Subcutaneous adipose tissue (tissue), 4 donors: Measurements from ENCODE around the gene RHOF. TPM values are rescaled to one million over a fixed set of nuclear protein-coding genes. Genes with fewer than 3 reads are reported as not detected.

Source experiments
- total RNA-seq, 4 donors: library from RNA; depleted of rRNA; stranded (reverse); fragments of >200 nt; gene quantifications; one replicate each; pipeline ENCODE4 v1.1.0, GENCODE V29; 2016
- TF ChIP-seq, protein P1 (sequence below): fragments of 450-650 bp; IDR thresholded peaks from one replicate; pipeline ENCODE4 v1.5.1; 2016; ENCODE audit warnings: low read depth, mild to moderate bottlenecking, control low read depth, antibody characterized with exemption, moderate library complexity

Gene RHOF
- total RNA-seq, 4 donors from 2014 or later: 1.6 to 17.0 (median 11.4) TPM

DNA sequence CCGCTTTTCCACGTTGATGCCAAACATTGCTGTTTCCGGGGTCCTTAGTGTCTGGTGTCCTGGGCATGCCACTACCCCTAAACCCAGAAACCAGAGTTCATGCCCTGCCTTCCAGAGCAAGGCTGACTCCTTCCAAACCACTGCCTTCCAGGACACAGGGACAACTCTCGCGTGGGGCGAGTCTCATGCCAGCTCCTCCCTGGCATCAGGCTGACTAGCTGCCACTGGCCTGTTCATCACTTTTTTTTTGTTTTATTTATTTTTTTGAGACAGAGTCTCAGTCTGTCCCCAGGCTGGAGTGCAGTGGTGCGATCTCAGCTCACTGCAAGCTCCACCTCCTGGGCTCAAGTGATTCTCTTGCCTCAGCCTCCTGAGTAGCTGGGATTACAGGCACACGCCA lies 15.1 kb upstream of the RHOF start:
- TF ChIP-seq, protein P1, sequence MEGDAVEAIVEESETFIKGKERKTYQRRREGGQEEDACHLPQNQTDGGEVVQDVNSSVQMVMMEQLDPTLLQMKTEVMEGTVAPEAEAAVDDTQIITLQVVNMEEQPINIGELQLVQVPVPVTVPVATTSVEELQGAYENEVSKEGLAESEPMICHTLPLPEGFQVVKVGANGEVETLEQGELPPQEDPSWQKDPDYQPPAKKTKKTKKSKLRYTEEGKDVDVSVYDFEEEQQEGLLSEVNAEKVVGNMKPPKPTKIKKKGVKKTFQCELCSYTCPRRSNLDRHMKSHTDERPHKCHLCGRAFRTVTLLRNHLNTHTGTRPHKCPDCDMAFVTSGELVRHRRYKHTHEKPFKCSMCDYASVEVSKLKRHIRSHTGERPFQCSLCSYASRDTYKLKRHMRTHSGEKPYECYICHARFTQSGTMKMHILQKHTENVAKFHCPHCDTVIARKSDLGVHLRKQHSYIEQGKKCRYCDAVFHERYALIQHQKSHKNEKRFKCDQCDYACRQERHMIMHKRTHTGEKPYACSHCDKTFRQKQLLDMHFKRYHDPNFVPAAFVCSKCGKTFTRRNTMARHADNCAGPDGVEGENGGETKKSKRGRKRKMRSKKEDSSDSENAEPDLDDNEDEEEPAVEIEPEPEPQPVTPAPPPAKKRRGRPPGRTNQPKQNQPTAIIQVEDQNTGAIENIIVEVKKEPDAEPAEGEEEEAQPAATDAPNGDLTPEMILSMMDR: no peak

DNA sequence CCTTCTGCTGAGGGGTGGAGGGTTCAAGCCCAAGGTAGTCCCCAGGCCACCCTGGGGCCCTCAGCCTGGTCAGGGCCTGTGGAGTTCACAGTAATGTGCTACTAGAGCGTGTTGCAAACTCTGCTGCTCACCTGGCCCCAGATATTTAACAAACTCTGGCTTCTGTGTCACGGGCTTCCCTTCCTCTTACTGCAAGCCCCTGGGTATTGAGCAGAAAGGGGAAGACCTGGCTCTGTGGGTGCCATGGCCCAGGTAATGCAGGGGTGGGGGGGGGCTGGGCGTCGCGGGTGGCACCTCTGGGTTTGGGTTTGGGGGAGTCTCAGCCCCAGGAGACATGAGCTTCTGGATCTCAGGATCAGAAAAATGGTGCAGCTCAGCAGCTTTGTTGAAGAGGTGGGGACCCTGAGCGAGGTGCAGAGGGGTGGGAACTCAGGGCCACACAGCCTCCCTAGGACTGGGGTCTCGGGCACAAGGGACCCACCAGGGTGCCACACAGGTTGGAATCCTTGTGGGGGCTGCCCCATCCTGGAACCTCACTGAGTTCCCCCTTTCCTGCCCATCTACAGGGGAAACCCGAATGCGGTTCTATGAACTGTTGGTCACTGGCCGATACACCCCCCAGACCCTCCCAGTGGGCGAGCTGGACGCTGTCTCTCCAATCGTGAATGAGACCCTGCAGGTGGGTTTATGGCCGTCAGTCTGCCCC lies 14.3 kb upstream of the RHOF start:
- TF ChIP-seq, protein P1: no peak

DNA sequence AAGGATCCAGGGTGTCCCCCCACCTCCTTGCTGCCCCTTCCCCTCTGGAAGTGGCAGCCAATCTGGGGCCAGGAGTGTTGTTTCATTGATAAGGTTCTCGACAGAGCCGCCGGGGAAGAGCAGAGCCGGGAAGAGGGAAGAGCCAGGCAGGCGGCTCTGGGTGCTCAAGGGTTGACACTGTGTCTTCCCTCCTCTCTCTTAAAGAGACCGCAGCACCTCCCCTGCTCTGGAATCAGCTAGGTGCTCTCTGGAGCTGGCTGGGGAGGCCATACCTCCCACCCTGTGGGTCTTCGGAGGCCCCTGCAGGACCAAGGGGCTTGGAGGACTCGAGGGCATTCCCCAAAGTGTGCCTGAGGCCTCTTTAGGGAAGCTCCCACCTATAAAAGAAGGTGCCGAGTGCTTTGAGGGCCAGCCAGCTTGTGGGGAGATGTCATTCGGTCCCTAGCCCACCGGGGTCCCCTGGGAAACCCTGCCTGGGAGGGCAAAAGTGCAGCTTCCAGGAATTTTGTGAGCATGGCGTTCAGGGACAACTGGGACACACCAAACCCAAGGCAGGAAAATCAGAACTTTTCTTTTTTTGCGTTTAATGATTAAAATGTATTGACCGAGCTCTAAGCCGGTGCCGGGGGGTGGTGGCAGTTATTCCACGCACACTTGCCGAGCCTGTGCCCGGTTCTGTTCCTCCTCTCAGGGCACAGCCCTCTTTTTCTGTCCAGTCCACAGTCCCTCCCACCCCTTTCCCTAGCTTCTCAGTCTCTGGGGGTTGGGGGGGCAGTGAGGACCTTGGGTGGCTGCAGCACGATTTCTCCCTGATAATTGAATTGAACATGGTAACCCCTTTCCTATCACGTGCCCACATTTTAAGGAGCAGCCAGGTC lies 13.3 kb upstream of the RHOF start:
- TF ChIP-seq, protein P1: no peak

DNA sequence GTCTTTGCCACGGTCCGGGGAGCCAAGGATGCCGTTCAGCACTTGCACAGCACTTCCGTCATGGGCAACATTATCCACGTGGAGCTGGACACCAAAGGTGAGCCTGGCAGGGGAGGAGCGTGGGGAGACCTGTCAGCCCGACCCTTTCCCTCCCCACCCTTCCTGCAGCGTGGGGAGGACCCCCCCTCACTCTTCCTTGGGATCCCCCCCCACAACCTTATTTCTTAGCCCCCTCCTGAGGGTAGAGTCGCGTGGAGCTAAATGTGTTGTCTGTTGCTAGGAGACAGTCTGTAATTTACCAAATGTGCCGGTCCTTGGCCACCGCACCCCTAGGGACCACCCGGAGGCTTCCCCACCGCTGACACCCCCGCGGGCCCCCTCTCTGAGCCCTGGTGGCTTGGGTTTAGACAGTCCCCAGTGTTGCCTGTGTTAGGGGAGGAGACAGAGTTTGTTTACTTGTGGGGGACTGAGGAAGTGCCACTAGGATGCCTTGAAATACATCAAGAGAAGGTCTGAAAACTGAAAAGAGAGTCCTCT lies 12.6 kb upstream of the RHOF start:
- TF ChIP-seq, protein P1: no peak

DNA sequence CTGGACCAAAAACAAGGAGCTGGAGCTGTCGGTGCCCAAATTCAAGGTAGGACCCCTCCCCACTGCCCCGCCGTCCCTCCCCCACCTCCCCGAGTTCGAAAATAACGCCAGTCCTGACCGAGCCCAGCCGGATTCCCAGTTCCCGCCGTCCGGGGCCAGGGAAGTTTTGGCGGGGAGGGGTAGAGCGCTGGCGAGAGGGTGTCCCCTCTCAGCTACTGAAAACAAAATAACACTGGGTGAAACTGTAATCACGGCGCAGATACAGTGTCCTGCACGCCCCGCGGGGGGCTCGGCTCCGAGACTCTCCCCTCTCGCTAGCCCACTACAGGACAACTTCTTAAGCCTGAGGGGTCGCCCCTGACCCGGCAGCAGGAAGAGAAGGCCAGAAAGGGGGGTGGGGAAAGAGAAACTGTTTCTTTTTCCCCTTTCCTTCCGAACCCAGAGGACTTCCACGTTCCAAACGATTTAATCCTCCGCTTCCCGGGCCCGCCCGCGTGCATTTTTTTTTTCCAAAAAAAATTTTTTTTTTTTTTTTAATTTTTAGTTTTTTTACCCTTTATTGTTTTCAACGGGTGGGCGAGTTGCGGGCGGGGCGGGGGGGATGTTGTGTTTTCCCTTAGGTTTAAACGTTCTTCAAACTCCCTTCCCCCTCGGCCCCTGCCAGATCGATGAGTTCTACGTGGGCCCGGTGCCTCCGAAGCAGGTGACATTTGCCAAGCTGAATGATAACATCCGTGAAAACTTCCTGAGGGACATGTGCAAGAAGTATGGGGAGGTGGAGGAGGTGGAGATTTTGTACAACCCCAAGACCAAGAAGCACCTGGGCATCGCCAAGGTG lies 11.9 kb upstream of the RHOF start:
- TF ChIP-seq, protein P1: no peak

DNA sequence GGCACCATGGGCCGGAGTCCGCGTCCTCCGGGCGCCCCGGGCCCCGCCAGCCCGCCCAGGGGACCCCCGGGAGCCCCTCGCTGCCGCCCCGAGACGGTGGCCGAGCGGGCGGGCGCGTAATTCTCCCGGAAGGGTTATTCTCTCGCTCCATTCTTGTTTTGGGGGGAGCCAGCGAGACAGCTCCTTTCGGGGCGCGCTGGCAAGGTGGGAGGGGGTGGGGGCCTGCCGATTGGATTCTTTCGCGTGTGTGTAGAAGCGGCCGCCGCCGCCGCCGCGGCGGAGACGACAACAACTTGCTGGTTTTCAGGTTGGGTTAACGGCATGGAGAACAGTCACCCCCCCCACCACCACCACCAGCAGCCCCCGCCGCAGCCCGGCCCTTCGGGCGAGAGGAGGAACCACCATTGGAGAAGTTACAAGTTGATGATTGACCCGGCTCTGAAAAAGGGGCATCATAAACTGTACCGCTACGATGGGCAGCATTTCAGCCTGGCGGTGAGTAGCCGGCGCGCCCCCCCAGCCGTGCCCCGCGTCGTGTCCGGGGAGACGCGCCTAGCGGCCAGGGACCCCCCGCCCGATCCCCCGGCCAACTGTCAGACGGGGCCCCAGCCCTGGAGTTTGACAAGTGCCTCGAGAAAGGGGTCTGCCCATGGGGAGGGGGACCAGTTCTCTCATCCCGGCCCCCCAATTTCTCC lies 11.1 kb upstream of the RHOF start:
- TF ChIP-seq, protein P1: no peak
